NCI-H1930 (cell line): ENCODE measurements around the gene UBE2G1.
"Not testable (repeated sequence)": the region's sequence is repeated elsewhere in the genome, so short reads cannot be mapped to it uniquely, and the experiment has no call there.

Experiments used
- DNase-seq, 2 experiments: peaks; one replicate each; lab custom pipeline; 2025; lab: John Stamatoyannopoulos, UW

The UBE2G1 gene, protein sequence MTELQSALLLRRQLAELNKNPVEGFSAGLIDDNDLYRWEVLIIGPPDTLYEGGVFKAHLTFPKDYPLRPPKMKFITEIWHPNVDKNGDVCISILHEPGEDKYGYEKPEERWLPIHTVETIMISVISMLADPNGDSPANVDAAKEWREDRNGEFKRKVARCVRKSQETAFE

DNA sequence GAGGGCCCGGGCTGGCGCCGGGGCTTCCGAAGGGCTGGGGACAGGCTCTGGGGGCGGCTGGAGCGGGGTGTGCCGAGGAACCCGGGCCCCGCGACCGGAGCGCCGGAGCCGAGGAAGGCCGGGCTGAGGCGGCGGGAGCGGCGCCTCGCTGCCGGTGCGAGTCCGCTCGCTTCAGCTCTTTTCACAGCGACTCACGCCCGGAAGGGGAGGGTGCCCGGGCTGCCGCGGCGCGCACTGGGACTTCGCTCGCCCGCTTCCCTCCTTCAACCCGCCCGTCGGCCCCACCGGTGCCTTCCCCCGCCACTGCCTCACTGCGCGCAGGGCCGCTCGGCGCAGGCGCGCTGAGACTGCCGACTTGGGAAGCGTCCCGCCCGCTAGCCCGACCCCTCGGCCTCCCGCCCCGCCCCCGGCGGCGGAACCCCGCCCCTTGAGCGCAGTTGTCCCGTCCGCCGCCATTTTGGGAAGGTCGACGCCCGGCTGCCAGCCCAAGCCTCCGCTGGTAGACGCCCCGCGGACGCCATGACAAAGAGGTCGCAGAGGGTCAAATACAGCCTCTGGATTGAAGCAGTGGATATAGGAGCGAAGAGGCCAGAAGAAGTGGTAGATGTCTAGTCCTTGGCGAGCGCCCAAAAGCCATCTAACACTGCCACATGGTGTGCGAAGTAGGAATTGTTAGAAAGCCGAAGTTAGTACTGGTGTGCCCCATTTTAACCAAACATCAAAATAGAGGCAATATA is at the start of gene UBE2G1:
TSS of gene UBE2G1 (minus strand) at position 349 of the 737 bp plus-strand sequence. CDS start 359 bp downstream, outside the sequence.
- DNase-seq: peak; percentile 97

DNA sequence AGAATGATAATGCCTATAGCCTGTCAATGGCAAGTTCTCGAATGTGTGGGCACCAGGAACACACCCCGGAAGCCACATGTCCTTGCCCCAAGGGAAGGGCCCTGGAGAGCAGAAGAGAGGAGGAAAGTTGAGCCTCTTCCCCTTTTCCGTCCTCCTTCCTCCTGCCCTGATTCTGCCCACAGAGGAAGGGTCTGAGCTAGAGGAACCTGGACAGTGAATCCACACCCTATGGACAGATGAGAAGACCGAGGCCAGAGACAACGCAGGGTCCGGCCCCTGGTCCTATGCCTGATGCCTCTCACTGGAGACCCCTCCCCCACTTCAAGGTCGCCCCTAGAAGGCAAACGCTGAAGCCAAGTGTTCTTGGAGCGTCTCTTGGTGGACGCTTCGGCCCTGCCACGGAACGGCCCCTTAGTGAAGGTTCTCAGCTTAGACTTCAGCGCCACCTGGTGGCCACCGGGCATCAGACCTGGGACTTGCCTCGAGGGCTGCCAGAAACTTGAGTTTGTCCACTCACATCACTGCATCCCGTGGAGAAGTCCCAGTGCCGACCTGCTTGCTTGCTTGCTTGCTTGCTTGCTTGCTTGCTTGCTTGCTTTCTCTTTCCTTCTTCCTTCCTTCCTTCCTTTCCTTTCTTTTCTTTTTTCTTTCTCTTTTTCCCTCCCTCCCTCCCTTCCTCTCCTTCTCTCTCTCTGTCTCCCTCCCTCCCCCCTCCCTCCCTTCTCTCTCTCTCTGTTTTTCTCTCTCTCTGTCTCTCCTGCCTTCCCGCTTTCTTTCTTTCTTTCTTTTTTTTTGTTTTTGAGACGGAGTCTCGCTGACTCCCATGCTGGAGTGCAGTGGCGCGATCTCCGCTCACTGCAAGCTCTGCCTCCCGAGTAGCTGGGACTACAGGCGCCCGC is 46.7 kb upstream of the UBE2G1 start:
- peak; percentile 72 to 79 for DNase-seq

DNA sequence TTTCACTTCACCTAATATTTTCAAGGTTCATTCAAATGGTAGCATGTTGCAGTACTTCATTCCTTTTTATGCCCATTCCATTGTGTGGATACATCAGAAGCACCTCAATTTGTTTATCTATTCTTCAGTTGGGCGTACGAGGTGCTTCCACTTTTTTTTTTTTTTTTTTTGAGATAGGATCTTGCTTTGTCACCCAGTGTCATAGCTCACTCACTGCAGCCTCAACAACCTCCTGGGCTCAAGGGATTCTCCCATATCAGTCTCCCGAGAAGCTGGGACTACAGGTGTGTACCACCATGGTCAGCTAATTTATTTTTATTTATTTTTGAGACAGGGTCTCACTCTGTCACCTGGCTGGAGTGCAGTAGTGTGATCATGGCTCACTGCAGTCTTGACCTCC is 44.7 kb upstream of the UBE2G1 start:
- DNase-seq: no peak

DNA sequence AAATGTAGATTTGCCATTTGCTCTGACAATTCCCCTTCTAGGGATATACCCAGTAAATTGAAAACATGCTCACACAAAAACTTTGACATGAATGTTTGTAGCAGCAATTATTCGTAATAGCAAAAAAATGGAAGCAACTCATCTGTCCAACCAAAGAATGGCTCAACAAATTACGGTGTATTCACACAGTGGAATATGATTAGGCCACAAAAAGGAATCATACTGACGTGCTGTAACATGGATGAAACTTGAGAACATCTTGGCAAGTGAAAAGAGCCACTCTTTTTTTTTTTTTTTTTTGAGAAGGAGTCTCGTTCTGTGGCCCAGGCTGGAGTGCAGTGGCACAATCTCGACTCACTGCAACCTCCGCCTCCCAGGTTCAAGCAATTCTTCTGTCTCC is 43.2 kb upstream of the UBE2G1 start:
- DNase-seq: no peak

DNA sequence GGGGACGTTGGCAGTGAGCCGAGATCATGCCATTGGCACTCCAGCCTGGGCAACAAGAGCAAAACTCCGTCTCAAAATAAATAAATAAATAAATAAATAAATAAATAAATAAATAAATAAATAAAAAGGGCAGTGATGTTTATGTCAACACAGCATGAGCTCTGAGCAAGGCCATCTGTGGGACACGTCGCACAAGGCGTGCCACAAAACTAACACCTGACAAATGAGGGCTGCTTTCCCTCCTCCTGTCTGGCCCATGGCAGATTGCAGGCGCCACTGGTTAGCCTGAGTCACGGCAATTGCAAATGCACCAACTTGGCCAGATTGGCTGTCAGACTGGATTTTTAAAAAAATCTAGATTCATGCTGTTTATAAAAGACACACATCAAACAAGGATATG is 41.4 kb upstream of the UBE2G1 start:
- DNase-seq: no peak

DNA sequence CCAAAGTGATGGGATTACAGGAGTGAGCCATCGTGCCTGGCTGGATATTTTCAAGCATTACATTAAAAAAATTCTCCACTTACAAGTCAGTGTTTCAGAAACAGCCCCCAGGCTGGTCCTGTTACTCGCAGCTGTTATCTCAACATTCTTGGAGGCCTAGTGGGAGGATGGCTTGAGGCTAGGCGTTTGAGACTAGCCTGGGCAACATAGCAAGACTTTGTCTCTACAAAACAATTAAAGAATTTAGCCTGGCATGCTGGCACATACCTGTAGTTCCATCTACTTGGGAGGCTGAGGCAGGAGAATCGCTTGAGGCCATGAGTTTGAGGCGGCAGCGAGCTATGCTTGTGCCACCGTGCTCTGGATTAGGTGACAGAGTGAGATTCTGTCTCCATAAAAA is 40.7 kb upstream of the UBE2G1 start:
- DNase-seq: no peak

DNA sequence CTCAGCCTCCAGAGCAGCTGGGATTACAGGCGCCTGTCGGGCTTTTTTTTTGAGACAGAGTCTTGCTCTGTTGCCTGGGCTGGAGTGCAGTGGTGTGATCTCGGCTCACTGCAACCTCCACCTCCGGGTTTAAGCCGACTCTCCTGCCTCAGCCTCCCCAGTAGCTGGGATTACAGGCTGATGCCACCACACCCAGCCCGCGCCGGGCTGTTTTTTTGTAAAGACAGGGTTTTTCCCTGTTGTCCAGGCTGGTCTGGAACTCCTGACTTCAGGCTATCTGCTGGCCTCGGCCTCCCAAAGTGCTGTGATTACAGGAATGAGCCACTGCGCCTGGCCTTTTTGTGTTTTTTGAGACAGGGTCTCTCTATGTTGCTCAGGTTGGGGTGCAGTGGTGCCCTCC is 39.9 kb upstream of the UBE2G1 start:
- no peak for DNase-seq

DNA sequence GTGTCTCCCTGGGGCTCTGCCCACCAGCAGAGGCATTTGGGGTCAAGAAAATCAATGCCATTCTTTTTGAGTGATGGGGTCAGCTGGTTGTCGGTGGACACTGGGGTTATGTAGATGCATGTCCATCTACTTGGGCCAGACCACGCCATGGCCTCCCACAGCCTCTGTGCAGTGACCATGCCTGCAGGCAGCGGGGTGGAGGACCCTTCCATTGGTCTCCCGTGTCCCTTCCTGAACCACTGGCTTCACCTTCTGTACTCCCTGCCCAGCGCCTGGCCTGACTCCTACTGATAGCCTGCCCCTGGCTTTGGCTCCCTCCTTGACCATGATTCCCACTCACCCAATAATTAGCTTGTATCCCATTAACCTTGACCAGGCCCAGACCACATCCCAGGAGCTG is 39.2 kb upstream of the UBE2G1 start:
- no peak for DNase-seq

DNA sequence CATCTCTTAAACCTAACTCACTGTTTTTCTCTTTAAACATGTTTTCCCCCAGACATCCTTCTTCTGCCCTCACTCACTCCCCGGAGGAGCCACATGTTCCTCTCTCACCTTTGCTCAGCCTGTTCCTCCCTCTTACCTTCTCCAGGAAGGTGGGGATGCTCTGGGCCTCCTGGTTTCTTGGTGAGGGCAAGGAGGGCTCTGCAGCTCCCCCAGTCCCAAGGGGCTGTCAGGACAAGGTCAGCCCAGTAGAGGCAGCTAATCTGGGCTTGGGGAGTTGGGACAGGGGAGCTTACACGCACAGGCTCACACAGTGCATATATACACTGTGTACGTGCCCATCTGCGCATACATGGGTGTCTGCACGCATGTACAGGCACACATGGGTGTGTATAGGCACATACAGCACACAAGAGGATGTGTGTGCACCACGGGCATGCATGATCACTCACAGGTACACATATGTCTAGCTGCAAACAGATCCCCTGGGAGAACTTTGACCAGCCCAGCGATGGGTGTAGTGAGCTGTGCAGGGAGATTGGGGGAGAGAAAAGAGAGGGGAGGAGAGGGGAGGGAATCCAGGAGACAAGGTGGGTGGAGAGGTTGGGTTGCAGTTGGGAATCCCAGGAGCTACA is 38.7 kb upstream of the UBE2G1 start:
- DNase-seq: no peak

DNA sequence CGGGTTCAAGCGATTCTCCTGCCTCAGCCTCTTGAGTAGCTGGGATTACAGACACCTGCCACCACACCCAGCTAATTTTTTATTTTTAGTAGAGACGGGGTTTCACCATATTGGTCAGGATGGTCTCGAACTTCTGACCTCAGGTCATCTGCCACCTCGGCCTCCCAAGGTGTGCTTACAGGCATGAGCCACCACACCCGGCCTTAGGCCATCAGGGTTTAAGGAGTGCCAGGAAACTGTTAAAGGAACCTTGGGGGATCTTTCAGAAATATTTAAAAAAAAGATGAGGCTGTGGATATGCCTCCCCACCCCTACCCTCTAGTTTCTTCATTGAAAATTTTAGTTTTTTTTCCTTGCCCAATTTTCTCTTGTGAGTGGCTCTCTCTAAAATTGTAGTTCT is 31.4 kb upstream of the UBE2G1 start:
- DNase-seq: no peak

DNA sequence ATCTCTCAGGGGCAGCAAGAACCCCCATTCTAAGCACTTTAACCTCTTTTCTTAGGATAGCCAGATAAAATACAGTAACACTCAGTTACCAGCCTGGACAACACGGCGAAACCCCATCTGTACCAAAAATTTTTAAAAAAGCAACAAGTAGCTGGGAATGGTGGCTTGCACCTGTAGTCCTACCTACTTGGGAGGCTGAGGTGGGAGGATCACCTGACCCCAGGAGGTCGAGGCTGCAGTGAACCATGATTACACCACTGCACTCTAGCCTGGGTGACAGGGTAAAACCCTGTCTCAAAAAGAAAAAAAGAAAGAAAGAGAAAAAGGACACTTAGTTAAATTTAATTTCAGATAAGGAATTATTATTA is 28.6 kb upstream of the UBE2G1 start:
- DNase-seq: no peak

DNA sequence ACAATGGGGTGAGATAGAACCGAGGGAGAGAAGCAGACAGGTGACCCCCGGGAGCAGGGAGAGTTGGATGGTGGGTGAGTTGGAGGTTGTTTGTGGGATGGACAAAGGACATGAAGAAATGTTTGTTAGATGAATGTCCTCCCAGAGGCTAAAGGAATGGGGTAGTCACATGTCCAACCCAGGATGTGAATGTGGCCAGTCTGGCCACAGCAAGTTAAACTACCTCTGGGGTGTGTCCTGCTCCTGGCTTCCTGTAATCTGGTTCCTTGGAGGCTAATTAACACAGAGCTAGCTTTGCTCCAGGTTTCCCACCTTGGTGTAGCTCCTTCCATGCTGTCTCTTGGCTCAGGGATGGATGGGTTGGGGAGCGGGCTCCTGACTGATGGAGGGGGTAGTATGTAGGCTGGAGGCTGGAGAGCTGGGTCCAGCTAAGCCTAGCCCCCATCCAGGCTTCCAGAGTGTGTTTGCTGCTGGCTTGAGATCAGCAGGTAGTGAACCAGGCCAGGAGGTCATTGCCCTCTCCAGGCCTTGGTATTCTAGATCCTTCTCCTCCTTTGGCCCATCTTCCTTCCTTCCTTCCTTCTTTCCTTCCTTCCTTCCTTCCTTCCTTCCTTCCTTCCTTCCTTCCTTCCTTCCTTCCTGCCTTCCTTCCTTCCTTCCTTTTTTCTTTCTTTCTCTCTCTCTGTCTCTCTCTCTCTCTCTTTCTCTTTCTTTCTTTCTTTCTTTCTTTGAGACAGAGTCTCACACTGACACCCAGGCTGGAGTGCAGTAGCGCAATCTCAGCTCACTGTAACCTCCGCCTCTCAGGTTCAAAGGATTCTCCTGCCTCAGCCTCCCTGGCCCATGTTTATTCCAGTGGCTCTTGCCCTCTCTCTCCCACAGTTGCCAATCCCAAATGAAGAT is 28.0 kb upstream of the UBE2G1 start:
- DNase-seq: no peak

DNA sequence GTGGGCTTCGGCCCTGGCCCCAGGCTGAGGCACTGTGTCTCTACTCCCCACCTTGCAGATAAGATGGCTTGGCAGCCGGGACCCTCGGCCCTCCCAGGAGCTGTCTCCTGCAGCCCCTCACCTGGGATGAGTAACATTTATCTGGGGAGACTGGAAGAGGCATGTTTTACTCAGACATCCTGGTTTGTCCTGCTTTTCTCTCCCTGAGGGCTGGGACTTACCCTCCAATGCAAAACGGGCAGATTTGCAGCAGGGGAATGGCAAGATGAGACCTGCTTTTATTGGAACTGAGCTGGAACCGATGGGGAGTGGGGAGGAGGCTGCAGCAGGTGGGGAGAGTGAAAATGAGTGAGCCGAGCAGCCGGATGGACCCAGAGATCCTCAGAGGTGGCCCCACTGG is 27.3 kb upstream of the UBE2G1 start:
- DNase-seq: no peak

DNA sequence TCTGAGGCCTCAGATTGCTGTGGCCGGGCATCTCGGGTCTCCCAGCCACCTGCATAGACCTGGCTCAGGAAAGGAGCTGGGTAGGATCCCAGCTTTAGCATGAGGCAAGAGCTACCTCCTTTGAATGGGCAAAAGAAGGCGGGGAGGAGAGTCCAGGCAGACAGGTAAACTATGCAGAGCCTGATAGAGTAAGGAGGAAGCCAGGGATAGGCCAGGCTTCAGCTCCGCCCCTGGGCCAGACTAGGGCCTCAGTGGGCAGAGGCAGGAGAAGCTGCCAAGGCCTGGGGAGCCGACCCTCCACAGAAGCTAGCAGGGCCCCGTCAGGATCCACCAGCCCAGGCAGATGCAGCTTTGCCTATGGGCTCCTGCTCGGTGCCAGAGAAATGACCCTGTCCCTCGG is 22.6 kb upstream of the UBE2G1 start:
- no peak for DNase-seq

DNA sequence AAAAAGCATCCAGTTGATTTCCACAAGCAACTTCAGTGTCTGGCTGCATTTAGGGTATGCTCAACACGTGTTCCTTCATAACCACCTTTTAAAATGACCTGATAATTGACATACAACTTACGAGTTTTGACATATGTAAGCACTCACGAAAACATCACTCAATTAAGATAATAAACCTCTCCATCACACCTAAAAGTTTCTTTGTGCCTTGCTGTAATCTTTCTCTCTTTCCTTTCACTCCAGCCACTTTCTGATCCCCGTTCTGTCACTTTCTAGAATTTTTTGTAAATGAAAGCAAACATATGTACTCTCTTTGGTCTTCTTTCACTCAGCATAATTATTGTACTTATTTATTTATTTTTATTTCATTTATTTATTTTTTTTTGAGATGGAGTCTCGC is 20.7 kb upstream of the UBE2G1 start:
- no peak for DNase-seq

DNA sequence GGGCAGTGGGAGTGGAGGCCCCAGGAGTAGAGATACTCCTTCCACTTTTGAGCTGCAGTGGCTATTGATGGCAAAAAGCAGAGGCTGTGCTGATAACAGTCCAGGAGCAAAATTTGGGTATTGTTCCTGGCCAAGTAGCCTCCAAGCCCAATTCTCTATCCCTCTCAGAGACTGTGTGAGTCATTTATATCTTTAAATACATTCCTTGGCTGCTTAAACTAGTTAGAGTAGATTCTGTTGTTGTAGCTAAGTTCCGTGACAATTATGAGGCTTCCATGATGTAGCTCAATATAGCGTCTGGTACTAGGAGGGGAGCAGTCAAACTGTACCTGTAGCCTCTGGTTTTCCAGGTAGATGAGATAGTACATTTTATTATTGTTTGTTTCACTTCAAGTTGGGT is 19.9 kb upstream of the UBE2G1 start:
- DNase-seq: no peak

DNA sequence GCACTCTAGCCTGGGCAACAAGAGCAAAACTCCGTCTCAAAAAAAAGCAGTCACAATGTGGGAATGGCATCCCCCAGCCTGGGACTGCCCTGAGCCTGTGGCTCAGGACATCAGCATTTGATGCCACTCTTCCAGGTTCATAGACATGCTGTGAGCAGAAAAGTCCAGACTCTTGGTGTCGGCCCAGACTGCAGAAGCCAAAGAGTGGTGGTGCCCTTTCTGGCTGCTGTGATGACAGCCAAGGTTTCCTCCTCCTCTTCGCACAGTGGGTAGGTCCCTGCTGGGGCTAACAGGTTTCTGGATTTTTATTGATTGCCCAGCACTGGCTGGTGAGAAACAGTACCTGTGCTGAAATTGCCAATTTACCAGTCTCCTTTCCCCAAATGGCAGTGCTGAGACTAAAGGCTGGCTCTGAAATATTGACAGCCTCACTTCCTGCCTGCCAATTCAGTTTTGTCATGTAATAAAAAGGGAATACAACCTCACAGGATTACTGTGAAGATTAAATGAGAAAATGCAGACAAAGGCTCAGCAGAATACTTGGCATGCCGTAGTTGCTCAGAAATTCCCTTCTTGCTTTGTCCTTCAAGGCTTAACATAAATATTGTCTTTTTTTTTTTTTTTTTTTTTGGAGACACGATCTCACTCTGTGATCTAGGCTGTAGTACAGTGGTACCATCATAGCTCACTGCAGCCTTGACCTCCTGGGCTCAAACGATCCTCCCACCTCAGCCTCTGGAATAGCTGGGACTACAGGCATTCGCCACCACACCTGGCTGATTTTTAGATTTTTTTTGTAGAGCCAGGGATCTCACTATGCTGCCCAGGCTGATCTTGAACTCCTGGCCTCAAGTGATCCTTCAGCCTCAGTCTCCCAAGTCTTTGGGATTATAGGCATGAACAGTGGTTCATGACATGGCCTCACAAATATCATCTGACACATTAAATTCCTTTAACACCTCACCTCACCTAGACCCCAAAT is 15.5 kb upstream of the UBE2G1 start:
- DNase-seq: no peak

DNA sequence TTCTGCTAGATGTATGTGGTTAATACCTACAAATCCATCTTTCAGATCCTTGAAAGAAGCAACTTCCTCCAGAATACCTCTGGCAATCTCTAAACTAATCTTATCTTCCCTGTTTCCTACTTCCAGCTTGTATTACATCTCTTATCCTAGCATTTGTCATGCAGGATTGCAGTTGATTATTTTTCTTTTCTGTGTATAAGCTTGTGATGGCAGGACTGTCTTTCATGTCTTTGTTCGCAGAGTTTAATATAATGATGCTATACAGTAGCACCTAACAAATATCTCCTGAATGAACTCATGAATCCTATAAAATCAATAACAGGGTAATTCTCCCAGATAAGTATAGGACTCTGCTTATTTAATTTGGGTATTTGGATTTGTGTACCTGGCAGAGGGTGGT is 12.2 kb upstream of the UBE2G1 start:
- no peak for DNase-seq

DNA sequence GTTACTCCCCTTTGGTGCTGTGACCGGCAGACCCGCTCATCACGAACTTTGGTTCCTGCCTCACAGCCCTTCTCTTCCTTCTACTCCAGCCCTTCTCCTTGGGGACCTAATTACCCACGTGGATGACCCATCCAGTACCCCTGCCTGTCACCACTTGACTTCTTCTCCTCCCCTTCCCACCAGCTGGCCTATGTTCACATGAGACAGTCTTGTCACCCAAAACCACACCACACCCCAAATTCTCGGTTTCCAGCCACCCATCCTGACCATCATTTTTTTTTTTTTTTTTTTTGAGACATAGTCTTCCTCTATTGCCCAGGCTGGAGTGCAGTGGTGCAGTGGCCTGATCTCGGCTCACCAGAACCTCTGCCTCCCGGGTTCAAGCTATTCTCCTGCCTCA is 10.8 kb upstream of the UBE2G1 start:
- DNase-seq: not testable (repeated sequence)

DNA sequence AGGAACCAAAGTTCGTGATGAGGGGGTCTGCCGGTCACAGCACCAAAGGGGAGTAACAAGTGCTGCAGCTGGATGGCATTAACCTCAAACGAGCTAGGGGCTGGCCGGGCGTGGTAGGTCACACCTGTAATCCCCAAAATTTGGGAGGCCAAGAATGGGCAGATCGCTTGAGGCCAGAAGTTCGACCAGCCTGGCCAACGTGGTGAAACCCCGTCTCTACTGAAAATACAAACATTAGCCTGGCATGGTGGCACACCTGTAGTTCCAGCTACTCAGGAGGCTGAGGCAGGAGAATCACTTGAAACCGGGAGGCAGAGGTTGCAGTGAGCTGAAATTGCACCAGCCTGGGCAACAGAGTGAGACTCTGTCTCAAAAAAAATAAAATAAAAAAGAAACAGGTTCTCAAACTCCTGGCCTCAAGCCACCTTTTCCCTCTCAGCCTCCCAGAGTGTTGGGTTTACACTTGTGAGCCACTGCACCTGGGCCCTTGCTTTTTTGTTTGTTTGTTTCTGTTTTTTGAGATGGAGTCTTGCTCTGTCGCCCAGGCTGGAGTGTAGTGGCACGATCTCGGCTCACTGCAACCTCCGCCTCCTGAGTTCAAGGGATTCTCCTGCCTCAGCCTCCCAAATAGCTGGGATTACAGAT is 9.4 kb upstream of the UBE2G1 start:
- DNase-seq: not testable (repeated sequence)
